Breast epithelium (tissue), 4 donors: ENCODE data around the gene FANCF. TPM values are rescaled to one million over a fixed set of nuclear protein-coding genes. Genes with fewer than 3 reads are reported as not detected.

ENCODE experiments used
- DNase-seq, 2 donors: peaks; one replicate each; pipeline ENCODE4 v3.0.0-alpha.2; 2019; ENCODE audit warnings: low spot score in 2 of 2
- H3K27ac ChIP-seq, 2 donors: fragments of 200-600 bp; sonication (generic) in 1 of 2; one replicate each; pipeline ENCODE4 v1.5.1; 2016 to 2019; ENCODE audit warnings: mild to moderate bottlenecking in 1 of 2
- H3K27me3 ChIP-seq, 2 donors: fragments of 200-600 bp; sonication (generic) in 1 of 2; one replicate each; pipeline versions ENCODE4 v1.5.1 to v1.6.0; 2017 to 2019; ENCODE audit warnings: control low read depth in 1 of 2, mild to moderate bottlenecking in 1 of 2
- H3K36me3 ChIP-seq: fragments of 200-600 bp; one replicate; pipeline ENCODE4 v1.5.1; 2019
- H3K4me1 ChIP-seq, 2 donors: fragments of 200-600 bp; sonication (generic); one replicate each; pipeline ENCODE4 v1.5.1; 2016 to 2019; ENCODE audit warnings: control low read depth in 1 of 2
- H3K4me3 ChIP-seq, 3 donors: fragments of 200-600 bp; sonication (generic); 1 replicate in 2 of 3; 2 replicates in 1 of 3; pipeline ENCODE4 v1.5.1; 2016 to 2019; ENCODE audit warnings: mild to moderate bottlenecking in 3 of 3, moderate library complexity in 2 of 3
- H3K9me3 ChIP-seq, 2 donors: fragments of 200-600 bp; sonication (generic) in 1 of 2; one replicate each; pipeline ENCODE4 v1.5.1; 2016 to 2019; ENCODE audit warnings: control low read depth in 1 of 2
- POLR2A ChIP-seq: fragments of 450-650 bp; IDR thresholded peaks from one replicate; pipeline ENCODE4 v1.6.1; 2016; ENCODE audit warnings: antibody characterized with exemption, mild to moderate bottlenecking, moderate library complexity
- POLR2AphosphoS5 ChIP-seq, 3 donors: sonication (generic); formaldehyde crosslinking; IDR thresholded peaks; one replicate each; pipeline ENCODE4 v1.6.1; 2017; ENCODE audit warnings: antibody characterized with exemption in 3 of 3
- intact Hi-C: fragments of 100-400 bp; cut with DNase I; formaldehyde crosslinking; loops from one replicate; pipeline ENCODE4 v1.15.1; 2023; ENCODE audit warnings: low total_unique reads
- total RNA-seq, 3 donors: library from RNA; depleted of rRNA; stranded (reverse); fragments of >200 nt; gene quantifications; one replicate each; pipeline ENCODE4 v1.1.0, GENCODE V29; 2016
- TF ChIP-seq, protein P1 (sequence below), 3 donors: fragments of 450-650 bp; IDR thresholded peaks; one replicate each; pipeline ENCODE4 v1.5.1; 2016 to 2017; ENCODE audit warnings: antibody characterized with exemption in 3 of 3, mild to moderate bottlenecking in 3 of 3, moderate library complexity in 3 of 3

FANCF gene
- total RNA-seq, 3 donors from 2014 or later: 3.5 to 12.1 (median 9.2) TPM

DNA sequence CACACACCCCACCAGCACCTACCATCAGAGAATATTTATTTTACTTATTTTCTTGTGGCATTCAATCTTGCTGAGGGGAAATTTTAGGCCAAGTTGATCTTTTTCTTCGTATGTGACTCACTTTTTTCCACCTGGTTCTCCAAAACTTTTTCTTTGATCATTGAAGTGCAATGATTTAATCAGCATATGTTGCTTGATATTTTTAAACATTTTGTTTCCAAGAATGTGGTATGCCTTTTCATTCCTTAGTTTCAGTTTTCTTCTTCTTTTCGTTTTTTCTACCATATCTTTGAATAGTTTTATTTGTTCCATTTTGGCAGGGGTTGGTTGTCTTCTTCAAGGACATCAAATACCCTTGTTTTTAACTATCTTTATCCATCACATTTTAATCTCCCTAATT, 28.6 kb downstream of the FANCF start:
- no peak overlapping the region for H3K4me3 ChIP-seq
- H3K36me3 ChIP-seq: no peaks in the 10 kb centered on the region
- H3K27me3 ChIP-seq: no peaks in the 10 kb centered on the region
- H3K27ac ChIP-seq: no peak overlapping the region
- no peak for TF ChIP-seq POLR2AphosphoS5 (IDR thresholded peaks at IDR 0.05)
- no peak for TF ChIP-seq POLR2A
- TF ChIP-seq, protein P1, sequence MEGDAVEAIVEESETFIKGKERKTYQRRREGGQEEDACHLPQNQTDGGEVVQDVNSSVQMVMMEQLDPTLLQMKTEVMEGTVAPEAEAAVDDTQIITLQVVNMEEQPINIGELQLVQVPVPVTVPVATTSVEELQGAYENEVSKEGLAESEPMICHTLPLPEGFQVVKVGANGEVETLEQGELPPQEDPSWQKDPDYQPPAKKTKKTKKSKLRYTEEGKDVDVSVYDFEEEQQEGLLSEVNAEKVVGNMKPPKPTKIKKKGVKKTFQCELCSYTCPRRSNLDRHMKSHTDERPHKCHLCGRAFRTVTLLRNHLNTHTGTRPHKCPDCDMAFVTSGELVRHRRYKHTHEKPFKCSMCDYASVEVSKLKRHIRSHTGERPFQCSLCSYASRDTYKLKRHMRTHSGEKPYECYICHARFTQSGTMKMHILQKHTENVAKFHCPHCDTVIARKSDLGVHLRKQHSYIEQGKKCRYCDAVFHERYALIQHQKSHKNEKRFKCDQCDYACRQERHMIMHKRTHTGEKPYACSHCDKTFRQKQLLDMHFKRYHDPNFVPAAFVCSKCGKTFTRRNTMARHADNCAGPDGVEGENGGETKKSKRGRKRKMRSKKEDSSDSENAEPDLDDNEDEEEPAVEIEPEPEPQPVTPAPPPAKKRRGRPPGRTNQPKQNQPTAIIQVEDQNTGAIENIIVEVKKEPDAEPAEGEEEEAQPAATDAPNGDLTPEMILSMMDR (IDR thresholded peaks at IDR 0.05): no peak
- no peaks in the 10 kb centered on the region for H3K9me3 ChIP-seq
- no peak for DNase-seq
- intact Hi-C loops: no loop called here
- H3K4me1 ChIP-seq: no peaks in the 10 kb centered on the region

GRCh38 chr11:22584976-22585375, 40.6 kb downstream of the FANCF start:
- no peak overlapping the region for H3K4me3 ChIP-seq
- H3K27ac ChIP-seq: no peak overlapping the region
- no peak for DNase-seq
- TF ChIP-seq, protein P1 (IDR thresholded peaks at IDR 0.05): no peak
- TF ChIP-seq POLR2AphosphoS5 (IDR thresholded peaks at IDR 0.05) (no peak), POLR2A (no peak)
- intact Hi-C loops: no loop called here
- no peaks in the 10 kb centered on the region for H3K4me1 ChIP-seq
- H3K36me3 ChIP-seq: no peaks in the 10 kb centered on the region
- no peaks in the 10 kb centered on the region for H3K9me3 ChIP-seq
- H3K27me3 ChIP-seq: no peaks in the 10 kb centered on the region

DNA sequence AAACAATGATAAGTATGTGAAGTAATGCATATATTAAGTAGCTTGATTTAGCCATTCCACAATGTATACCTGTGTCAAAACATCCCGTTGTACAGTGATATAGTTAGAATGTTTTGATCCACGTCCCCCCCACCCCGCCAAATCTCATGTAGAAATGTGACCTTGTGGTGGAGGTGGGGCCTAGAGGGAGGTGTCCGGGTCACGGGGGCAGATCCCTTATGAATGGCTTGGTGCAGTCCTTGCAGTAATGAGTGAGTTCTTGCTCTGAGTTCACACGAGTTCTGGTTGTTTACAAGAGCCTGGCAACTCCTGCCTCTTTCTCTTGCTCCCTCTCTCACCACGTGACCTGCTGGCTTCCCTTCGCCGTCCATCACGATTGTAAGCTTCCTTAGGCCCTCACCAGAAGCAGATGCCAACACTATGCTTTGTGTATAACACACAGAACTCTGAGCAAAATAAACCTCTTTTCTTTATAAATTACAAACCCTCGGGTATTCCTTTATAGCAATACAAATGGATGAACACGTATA, 41.6 kb downstream of the FANCF start:
- Histone ChIP-seq H3K4me1 (no peaks in the 10 kb centered on the region), H3K27ac (no peak overlapping the region), H3K9me3 (no peaks in the 10 kb centered on the region), H3K36me3 (no peaks in the 10 kb centered on the region), H3K27me3 (no peaks in the 10 kb centered on the region), H3K4me3 (no peak overlapping the region)
- TF ChIP-seq POLR2AphosphoS5 (IDR thresholded peaks at IDR 0.05) (no peak), POLR2A (no peak)
- TF ChIP-seq, protein P1 (IDR thresholded peaks at IDR 0.05): no peak
- intact Hi-C loops: no loop called here
- no peak for DNase-seq

DNA sequence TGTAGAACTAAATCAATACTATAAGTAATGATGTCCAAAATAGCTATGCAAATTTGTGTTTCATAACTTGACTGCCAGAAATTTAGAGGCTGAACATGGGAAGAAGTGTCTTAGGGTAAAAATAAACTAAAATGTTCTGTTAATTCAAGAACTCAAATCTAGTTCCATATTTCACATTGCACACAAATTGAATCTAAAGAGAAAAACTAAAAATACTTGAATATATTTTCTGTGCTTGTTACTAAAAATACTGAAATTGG, 43.5 kb downstream of the FANCF start:
- Histone ChIP-seq H3K4me3 (no peak overlapping the region), H3K27me3 (no peaks in the 10 kb centered on the region), H3K27ac (no peak overlapping the region), H3K36me3 (no peaks in the 10 kb centered on the region), H3K9me3 (no peaks in the 10 kb centered on the region), H3K4me1 (no peaks in the 10 kb centered on the region)
- TF ChIP-seq POLR2AphosphoS5 (IDR thresholded peaks at IDR 0.05): no peak
- TF ChIP-seq POLR2A: no peak
- TF ChIP-seq, protein P1 (IDR thresholded peaks at IDR 0.05): no peak
- intact Hi-C loops: no loop called here
- no peak for DNase-seq

GRCh38 chr11:22581354-22582150, 44.1 kb downstream of the FANCF start:
- Histone ChIP-seq H3K9me3 (no peaks in the 10 kb centered on the region), H3K27me3 (no peaks in the 10 kb centered on the region), H3K4me3 (no peak overlapping the region), H3K4me1 (no peaks in the 10 kb centered on the region), H3K36me3 (no peaks in the 10 kb centered on the region), H3K27ac (no peak overlapping the region)
- intact Hi-C loops: no loop called here
- TF ChIP-seq, protein P1 (IDR thresholded peaks at IDR 0.05): no peak
- TF ChIP-seq POLR2AphosphoS5 (IDR thresholded peaks at IDR 0.05) (no peak), POLR2A (no peak)
- no peak for DNase-seq
